NCI-H2107 treated with DMSO at 0.1 percent for 48 hours (cell line): ENCODE results near the gene LPIN1.

Experiments
- DNase-seq: peaks from one replicate; lab custom pipeline; 2025; ENCODE audit not compliant: unreplicated experiment; lab: John Stamatoyannopoulos, UW

The LPIN1 gene

DNA sequence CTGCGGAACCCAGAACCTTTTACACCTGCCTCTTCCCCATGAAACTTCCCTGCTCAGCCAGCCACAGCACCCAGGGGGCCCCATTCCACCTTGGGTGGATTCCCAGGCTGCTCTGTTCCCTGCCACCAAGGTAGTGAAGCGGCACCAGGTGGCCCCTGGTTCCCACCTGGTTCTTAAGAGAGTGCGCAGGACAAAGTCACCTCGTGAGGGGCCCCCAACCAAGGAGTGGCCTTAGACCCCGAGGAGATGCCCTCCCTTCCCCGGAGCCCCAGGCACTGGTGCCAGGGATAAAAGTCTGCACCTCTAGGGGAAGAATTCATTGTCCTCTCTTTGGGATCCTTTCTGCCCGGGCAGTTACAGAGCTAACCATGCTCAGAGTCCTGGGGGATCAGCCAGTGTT is 3.1 kb upstream of the LPIN1 start:
- peak; percentile 32 for DNase-seq

DNA sequence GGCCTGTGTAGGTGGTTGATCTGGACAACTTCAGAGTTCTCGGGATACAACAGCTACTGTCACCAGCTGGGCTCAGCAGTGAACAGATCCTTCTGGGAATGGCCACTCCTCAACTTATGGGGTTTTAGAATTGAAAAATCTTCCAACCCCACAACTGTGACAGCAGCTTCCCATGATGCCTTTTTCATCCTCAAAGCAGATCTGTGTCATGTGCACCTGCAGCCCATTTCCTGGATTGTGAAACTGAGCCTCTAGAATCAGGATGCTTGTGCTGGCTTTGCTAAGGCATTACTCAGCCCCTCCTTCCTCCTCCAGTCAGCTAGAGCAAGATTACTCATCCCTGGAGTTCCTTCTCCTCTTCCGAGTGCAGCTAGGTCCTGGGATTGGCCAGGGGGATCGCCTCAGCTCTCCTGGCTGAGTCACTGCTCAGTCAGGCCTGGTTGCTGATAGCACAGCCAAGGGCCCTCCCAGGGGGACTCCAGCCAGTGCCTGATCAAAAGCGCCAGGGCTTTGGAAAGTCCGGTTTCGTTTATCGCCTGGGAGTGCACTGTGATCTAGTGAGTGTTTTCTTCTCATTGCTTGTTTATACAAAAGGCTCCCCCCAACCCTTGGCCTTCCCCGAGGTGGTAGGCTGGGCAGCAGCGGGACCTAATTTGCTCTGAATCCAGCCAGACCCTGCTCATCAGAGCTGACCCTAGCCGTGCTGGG is 2.4 kb upstream of the LPIN1 start:
- peak; percentile 80 for DNase-seq

- DNase-seq, result peak; percentile 83
These were observed 1.6 kb upstream of the LPIN1 start for GRCh38 chr2:11744631-11745394.

DNA sequence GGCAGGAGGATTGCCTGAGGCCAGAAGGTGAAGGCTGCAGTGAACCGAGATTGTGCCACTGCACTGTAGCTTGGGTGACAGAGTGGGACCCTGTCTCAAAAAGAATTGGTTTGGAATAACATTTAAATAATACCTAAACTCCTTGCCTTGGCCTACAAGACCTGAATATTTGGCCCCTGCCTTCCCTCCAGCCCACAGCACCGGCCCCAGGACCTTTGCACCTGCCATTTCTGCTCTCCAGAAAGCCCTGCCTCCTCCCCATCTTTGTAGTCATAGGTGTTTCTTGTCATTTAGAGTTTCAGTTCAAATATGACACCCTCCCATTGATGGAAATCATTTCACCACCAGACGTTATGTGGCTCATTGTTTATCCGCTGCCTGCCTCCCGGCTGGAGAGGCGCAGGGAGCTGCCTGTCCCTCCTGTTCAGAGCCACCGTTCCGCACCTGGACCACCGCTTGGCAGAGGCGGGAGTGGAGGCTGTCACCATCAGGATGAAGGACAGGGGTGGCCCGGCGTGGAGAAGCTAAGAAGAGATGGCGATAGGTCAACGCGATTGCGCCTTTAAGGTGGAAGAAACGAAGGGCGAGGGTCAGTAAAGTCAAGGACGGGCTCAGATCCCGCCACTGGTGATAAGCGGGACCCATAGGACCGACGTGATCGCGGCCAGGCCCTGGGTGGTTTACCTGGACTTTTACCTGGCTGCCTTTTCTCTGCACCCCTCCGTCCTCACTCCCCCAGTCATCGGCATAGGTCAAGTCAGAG is 638 bp upstream of the LPIN1 start:
- DNase-seq, result no peak

DNA sequence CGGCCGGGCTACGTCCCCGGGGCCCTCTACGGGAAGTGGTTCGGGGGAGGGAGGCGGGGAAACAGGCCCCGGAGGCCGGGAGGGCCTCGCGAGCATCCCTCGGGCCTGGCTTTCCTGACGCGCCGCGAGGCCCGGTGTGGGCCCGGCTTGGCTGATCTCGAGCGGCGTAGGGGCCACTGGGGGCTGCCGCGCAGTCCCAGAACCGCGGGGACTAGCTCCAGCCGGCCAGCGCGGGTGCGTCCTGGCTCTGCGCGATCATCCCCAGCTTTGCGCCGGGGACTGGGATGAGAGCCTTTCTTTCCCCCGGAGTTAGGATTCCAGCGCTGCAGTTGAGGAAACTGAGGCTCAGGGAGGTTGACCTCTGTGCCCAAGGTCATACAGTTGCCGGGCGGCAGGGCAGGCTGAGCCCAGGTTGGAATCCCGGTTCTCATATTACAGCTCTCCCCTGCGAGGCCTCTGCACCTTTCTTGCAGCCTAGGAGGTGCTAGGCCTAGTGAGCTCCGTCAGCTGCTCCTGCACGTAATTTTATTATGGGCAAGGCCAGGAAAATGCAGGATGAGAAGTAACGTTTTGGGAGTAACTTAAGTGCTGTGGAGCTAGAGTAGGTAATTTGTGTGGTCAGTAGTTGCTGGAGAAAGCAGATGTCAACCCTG is 501 bp downstream of the LPIN1 start:
- peak; percentile 51 for DNase-seq

DNA sequence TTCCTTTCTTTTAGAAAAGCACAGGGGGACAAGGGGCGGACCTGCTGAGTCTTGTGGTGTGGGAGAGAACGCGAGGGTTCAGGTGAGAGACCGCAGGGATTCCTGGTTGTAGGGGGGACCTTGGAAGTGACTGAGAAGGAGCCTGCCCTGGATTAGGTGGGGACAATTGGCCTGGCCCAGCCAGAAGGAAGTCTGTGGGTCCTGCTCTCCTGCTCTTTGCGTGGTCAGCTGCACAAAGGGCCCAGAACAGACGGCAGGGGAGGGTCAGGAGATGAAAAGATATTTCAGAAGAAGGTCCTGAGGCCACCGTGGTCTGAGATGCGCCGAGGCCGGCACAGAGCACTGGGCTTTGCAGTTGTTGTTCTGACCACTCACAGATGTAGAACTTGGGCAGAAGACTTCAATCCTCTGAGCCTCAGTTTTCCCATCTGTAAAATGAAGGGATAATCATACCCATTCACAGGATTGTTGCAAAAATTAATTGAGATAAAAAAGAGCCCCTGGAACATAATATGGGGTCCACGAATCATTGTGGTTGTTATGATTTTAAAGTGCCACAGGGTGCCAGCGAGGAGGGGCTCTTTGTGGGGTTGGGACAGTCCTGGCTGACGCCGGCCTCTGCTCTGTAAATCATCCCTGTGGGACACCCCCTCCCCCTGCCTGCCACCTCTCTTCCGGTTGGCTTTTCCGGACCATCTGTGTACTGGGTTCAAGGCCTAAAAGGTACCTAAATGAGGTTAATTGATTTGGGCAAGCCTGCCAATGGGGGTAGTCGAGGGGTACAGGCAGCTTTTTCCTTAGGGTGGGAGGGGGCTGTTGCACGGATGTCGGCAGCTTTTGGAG is 1.8 kb downstream of the LPIN1 start:
- DNase-seq, result no peak

- DNase-seq, result no peak
These were observed 2.6 kb downstream of the LPIN1 start for GRCh38 chr2:11748861-11749645.

DNA sequence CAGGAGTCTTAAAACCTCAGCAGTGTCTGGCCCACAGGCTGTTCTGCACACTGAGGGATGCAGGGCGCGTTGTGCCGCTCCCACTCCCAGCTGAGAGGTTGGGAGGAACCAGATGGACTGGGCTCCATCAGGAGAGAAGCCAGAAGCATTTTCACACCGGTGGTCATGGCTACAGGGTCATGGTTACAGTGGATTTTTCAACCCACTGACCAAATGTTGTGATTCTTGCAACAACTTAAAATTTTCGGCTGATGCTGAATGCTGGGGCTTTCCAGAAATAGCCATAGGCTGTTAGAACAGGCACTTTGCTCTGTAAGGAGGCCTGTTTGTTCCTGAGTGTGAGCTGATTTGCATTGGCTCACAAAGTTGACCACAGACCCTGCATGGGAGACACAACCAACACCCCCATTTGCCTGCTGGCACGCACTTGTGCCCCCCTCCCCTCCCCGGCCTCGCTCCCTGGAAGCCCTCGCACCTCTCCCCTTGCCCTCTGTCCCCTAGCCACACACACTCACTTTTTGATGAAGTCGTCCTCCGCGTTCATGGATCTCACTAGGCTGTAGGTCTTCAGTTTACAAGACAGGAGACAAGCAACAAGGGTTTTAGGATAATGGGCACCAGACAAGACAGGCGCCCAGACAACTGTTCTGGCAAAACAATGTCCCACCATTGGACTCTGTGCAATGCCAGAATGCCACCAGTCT is 3.4 kb downstream of the LPIN1 start:
- no peak for DNase-seq

DNA sequence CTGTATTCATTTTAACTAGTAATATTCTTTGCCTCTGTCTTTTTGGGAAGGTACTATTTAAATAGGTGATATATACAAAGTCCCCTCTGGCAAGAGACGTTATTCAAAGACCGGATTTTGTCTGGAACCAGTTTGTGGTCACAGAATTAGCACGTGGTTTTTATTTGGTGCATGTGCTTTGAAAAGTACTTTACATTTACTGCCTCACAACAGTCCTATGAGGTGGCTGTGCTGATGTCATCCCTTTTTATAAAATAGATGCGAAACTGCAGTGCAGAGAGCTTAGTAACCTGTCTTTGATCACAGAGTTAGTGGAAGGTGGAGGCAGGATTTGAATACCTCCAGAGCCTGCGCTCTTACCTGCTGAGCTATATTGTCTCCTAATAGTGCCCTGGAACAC is 4.0 kb downstream of the LPIN1 start:
- DNase-seq, result peak; percentile 28

GRCh38 chr2:11750917-11751316 is 4.5 kb downstream of the LPIN1 start:
- DNase-seq, result no peak

DNA sequence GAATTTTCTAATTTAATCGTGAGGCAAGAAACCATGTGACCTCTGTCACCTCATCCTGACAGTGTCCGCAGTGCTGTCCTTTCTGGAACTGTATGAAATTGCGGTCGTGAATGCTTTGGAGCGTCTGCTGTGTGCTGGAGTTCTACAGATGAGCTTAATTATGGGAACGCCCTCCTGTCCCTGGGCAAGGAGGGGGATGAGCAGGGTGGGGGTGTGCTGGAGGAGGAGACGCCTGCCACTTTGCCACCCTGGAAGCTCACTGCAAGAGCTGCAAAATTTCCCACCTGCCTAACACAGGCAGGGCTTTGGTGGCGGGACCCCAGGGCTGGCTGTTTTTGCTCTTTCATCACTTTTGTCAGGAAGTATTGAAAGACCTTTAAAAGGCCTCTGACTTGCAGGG is 6.5 kb downstream of the LPIN1 start:
- DNase-seq, result no peak

DNA sequence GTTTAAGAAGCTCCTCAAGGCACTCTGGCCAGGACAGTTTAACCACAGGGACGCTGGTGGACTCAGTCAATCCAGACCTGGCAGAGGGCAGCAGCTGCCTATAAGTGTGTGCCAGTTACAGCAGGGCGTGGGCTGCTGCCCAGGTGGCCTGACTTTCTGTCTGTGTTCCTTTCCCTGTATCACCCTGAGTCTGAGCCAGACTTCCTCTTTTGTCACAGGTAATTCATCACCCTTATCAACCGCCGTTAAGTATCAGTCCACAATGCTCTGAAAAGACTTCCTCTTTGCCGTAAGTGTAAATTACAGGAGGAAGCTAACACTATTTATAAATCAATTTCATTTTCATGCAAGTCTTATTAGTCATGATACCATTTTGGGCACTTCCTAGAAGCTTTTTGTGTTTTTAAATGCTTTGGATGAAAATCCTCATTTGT is 7.0 kb downstream of the LPIN1 start:
- DNase-seq, result peak; percentile 82

- peak; percentile 72 for DNase-seq
These were observed 7.7 kb downstream of the LPIN1 start for GRCh38 chr2:11753886-11754699.

- DNase-seq, result no peak
These were observed 8.2 kb downstream of the LPIN1 start for GRCh38 chr2:11754700-11755015.

GRCh38 chr2:11757101-11757500 is 10.7 kb downstream of the LPIN1 start:
- DNase-seq, result peak; percentile 57

GRCh38 chr2:11758187-11758586 is 11.8 kb downstream of the LPIN1 start:
- no peak for DNase-seq

DNA sequence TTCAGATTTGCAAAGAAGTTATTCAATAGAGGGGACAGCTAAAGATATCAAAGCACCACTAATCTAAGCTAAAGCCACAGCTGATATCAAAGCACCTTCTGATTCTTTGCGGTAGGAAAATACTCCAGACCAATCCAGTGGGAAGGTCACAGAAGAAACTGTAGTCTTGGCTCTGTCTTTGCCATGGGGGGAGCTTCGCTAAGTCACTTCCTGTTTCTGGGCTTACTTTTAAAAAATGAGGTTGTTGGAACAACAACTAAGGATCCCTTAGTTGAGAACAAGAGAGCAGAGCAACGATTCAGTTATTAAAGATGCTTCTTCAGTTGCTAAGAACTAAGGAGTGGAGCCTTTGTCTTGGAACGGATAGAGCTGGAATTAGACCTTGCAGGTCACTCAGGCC is 12.2 kb downstream of the LPIN1 start:
- no peak for DNase-seq
